Neutrophil (primary cell): ENCODE data around the gene SOCS3.

Source experiments
- H3K27ac ChIP-seq: fragments of 200-600 bp; sonication (generic); 2 replicates; pipeline ENCODE4 v1.5.1; 2016; ENCODE audit warnings: mild to moderate bottlenecking, moderate library complexity
- H3K27me3 ChIP-seq: fragments of 200-600 bp; sonication (generic); 2 replicates; pipeline ENCODE4 v1.6.0; 2016; ENCODE audit warnings: mild to moderate bottlenecking
- H3K36me3 ChIP-seq: fragments of 200-600 bp; sonication (generic); 2 replicates; pipeline ENCODE4 v1.5.1; 2017
- H3K4me1 ChIP-seq, 2 experiments: fragments of 200-600 bp in 1 of 2; sonication (generic) in 1 of 2; 1 replicate in 1 of 2; 2 replicates in 1 of 2; pipeline versions ENCODE4 v1.5.1 to v1.6.1; 2013 to 2016; ENCODE audit warnings: low read depth in 1 of 2, low read length in 1 of 2, mild to moderate bottlenecking in 1 of 2, moderate library complexity in 1 of 2; ENCODE audit not compliant: control insufficient read depth in 1 of 2, insufficient read depth in 1 of 2
- H3K4me3 ChIP-seq, 2 experiments: fragments of 200-600 bp in 1 of 2; sonication (generic) in 1 of 2; 1 replicate in 1 of 2; 2 replicates in 1 of 2; pipeline ENCODE4 v1.5.1; 2013 to 2016; ENCODE audit warnings: low read depth in 1 of 2, low read length in 1 of 2, mild to moderate bottlenecking in 1 of 2, moderate library complexity in 1 of 2
- H3K9me3 ChIP-seq: fragments of 200-600 bp; sonication (generic); 2 replicates; pipeline ENCODE4 v1.5.1; 2016
- TF ChIP-seq, protein P1 (sequence below): fragments of 200-600 bp; sonication (generic); IDR thresholded peaks from 2 replicates; pipeline ENCODE4 v1.5.1; 2016; ENCODE audit warnings: antibody characterized with exemption

The SOCS3 gene

DNA sequence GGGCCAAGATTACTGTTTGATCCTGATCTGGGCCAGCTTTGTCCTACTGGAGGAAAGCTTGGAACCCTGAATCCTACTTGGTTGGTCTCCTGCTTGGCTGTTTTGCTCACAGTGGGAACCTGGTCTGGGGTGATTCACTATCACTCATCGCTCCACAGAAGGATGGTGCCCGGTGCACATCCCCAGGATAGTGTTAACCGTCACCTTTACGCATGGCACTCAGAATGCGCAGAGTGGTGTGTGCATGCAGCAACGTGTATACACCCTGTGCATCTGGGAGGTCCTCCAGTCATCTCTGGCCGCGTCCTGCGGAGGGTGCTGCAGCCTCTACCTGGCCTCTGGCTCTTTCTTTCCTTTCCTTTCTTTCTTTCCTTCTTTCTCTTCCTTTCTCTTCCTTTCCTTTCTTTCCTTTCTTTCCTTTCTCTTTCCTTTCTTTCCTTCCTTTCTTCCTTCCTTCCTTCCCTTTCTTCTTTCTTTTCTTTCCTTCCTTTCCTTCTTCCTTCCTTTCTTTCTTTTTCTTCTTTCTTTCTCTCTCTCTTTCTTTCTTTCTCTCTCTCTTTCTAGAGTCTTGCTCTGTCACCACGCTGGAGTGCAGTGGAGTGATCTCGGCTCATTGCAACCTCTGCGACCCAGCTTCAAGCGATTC, 13.1 kb downstream of the SOCS3 start:
- H3K27ac ChIP-seq, result no peak overlapping the region
- TF ChIP-seq, protein P1, sequence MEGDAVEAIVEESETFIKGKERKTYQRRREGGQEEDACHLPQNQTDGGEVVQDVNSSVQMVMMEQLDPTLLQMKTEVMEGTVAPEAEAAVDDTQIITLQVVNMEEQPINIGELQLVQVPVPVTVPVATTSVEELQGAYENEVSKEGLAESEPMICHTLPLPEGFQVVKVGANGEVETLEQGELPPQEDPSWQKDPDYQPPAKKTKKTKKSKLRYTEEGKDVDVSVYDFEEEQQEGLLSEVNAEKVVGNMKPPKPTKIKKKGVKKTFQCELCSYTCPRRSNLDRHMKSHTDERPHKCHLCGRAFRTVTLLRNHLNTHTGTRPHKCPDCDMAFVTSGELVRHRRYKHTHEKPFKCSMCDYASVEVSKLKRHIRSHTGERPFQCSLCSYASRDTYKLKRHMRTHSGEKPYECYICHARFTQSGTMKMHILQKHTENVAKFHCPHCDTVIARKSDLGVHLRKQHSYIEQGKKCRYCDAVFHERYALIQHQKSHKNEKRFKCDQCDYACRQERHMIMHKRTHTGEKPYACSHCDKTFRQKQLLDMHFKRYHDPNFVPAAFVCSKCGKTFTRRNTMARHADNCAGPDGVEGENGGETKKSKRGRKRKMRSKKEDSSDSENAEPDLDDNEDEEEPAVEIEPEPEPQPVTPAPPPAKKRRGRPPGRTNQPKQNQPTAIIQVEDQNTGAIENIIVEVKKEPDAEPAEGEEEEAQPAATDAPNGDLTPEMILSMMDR, result no peak
- no peaks in the 10 kb centered on the region for H3K36me3 ChIP-seq
- peaks cover 28 to 54% of the 10 kb centered on the region in 2 experiments for H3K4me1 ChIP-seq
- peaks cover 92% of the 10 kb centered on the region for H3K27me3 ChIP-seq
- no peak overlapping the region for H3K4me3 ChIP-seq
- no peaks in the 10 kb centered on the region for H3K9me3 ChIP-seq

DNA sequence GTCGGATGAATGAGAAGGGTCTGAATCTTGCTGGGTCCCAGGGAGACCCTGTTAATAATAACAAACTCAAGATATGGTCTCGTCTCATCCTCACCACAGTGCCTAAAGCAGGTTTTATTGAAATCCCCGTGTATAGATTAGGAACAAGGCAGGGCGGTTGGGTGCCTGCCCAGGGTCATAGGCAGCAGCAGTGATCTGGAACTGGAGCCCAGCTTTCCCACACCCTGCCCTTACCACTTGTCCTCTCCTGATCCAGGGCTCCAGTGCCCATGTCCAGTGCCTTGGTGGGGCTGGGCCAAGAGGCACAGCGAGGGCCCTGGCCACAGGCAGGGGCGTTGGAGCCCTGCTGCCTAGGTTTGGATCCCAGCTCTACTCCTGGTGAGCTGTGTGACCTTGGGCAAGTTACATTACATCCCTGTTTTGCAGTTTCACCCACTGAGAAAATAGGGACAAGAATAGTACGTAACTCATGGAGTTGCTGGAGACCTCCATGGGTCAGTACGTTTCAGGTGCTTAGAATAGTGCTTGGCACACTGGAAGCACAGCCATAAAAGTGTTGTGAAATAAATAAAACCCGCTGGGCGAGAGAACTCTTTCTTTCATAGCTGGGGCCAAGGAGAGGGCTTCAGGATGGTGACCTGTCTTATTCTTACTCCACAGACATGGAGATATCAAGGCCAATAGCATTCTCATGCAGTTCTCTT, 13.9 kb downstream of the SOCS3 start:
- peaks cover 92% of the 10 kb centered on the region for H3K27me3 ChIP-seq
- H3K27ac ChIP-seq, result no peak overlapping the region
- TF ChIP-seq, protein P1, result no peak
- H3K4me3 ChIP-seq, result no peak overlapping the region
- no peaks in the 10 kb centered on the region for H3K36me3 ChIP-seq
- no peaks in the 10 kb centered on the region for H3K9me3 ChIP-seq
- H3K4me1 ChIP-seq, result peaks cover 25 to 49% of the 10 kb centered on the region in 2 experiments

DNA sequence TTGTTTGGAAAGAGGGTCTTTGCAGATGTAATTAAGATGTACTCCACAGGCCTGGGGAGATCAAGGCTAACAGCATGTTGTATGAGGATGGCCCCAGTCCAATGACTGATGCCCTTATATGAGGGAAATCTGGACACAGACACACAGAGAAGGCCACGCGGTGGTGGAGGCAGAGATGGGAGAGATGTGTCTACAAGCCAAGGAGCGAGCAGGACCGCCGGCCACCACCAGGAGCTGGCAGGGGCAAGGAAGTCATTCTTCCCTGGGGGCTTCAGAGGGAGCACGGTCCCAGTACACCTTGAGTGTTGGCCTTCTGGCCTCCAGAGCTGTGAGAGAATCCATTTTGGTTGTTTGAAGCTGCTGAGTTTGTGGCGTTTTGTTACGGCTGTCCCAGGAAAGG, 14.7 kb downstream of the SOCS3 start:
- H3K36me3 ChIP-seq, result no peaks in the 10 kb centered on the region
- H3K27me3 ChIP-seq, result peaks cover 92% of the 10 kb centered on the region
- H3K27ac ChIP-seq, result no peak overlapping the region
- TF ChIP-seq, protein P1, result no peak
- no peaks in the 10 kb centered on the region for H3K9me3 ChIP-seq
- no peak overlapping the region for H3K4me3 ChIP-seq
- H3K4me1 ChIP-seq, result peaks cover 25 to 42% of the 10 kb centered on the region in 2 experiments

DNA sequence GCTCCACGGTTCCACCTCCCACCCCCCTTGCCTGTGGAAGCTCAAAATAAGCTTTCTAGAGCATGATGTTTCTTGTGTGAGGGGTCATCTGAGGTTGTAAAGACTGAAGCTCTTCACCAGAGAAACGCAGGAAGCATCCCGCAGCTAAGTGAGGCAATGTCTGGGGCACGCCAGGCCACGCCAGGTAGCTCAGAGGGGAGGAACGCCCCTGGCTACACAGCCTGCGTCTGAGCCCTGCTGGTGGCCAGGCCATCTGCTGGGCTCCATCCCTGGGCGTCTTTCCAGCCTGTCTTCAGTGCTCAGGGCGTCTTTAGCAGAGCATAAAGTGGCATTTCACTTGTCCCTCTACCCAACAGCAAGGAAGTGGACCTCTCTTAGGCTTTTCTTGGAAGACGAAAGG, 15.2 kb downstream of the SOCS3 start:
- peaks cover 25 to 36% of the 10 kb centered on the region in 2 experiments for H3K4me1 ChIP-seq
- no peaks in the 10 kb centered on the region for H3K9me3 ChIP-seq
- no peak overlapping the region for H3K4me3 ChIP-seq
- H3K27me3 ChIP-seq, result peaks cover 92% of the 10 kb centered on the region
- no peaks in the 10 kb centered on the region for H3K36me3 ChIP-seq
- no peak overlapping the region for H3K27ac ChIP-seq
- TF ChIP-seq, protein P1, result no peak

DNA sequence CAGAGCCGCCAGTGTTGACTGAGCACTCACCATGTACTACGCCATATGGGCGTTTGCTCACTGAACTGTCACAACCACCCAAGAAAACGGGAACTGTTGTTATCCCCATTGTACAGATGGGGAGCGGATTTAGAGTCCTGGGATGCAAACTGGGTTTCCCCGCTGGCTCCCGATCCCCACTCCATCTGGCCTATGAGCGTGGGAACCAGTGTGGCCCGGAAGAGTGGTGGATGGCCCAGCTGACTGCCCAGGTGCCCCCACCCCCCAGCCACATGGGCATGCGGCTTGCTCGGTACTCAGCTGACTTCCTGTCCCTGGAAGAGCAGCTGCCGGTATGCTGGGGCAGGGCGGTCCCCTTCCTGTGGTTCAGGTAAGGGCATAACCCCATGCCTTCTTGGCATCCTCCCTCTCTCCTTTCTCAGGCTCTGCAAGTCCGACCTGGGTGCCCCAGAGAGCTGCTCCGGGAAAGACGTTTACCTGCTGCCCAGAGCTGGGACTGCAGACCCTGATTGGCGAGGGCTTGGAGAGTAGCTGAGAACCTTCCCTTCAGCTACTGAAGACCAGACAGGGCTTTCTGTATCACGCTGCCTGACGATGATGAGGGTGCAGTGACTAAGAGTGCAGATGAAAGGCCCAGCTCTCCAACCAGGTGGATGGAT, 16.2 kb downstream of the SOCS3 start:
- H3K4me1 ChIP-seq, result peaks cover 25 to 36% of the 10 kb centered on the region in 2 experiments
- H3K4me3 ChIP-seq, result peak overlapping the region in 1 of 2 experiments; percentile 56

More for the DNA sequence above, 16.2 kb downstream of the SOCS3 start:
- Histone ChIP-seq H3K27me3 (peaks cover 96% of the 10 kb centered on the region), H3K36me3 (no peaks in the 10 kb centered on the region), H3K9me3 (no peaks in the 10 kb centered on the region), H3K27ac (peak overlapping the region; percentile 13)
- TF ChIP-seq, protein P1, result no peak
